HEK293 (cell line): ENCODE measurements around the gene KDM4C.

ENCODE experiments used
- AEBP2 ChIP-seq: fragments of 450-650 bp; formaldehyde crosslinking; IDR thresholded peaks from 2 replicates; pipeline ENCODE4 v1.5.1; 2016; ENCODE audit warnings: missing biosample characterization, missing genetic modification characterization, borderline replicate concordance
- HOXC10 ChIP-seq: sonication (generic); formaldehyde crosslinking; IDR thresholded peaks from 2 replicates; pipeline ENCODE4 v1.8.1; 2023; ENCODE audit warnings: mild to moderate bottlenecking, missing genetic modification reagents
- INSM2 ChIP-seq: fragments of 450-650 bp; formaldehyde crosslinking; IDR thresholded peaks from 2 replicates; pipeline ENCODE4 v1.5.1; 2016; ENCODE audit warnings: missing biosample characterization, missing genetic modification characterization
- PATZ1 ChIP-seq: fragments of 450-650 bp; formaldehyde crosslinking; IDR thresholded peaks from 2 replicates; pipeline ENCODE4 v1.5.1; 2016; ENCODE audit warnings: missing biosample characterization, missing genetic modification characterization
- PRDM2 ChIP-seq: fragments of 450-650 bp; formaldehyde crosslinking; IDR thresholded peaks from 2 replicates; pipeline ENCODE4 v1.5.1; 2016; ENCODE audit warnings: missing biosample characterization, missing genetic modification characterization, borderline replicate concordance
- PRDM6 ChIP-seq: fragments of 450-650 bp; formaldehyde crosslinking; IDR thresholded peaks from 2 replicates; pipeline ENCODE4 v1.5.1; 2017; ENCODE audit warnings: missing biosample characterization, missing genetic modification characterization
- SP3 ChIP-seq: fragments of 450-650 bp; formaldehyde crosslinking; IDR thresholded peaks from 2 replicates; pipeline ENCODE4 v1.5.1; 2016; ENCODE audit warnings: missing biosample characterization, missing genetic modification characterization
- TCF7L2 ChIP-seq: IDR thresholded peaks from 2 replicates; pipeline ENCODE4 v1.6.1; 2011; ENCODE audit warnings: low read depth, mild to moderate bottlenecking, inconsistent platforms, low read length, moderate library complexity, borderline replicate concordance
- ZNF558 ChIP-seq: fragments of 450-650 bp; formaldehyde crosslinking; IDR thresholded peaks from 2 replicates; pipeline ENCODE4 v1.5.1; 2016; ENCODE audit warnings: missing biosample characterization, missing genetic modification characterization
- ZNF692 ChIP-seq: fragments of 450-650 bp; formaldehyde crosslinking; IDR thresholded peaks from 2 replicates; pipeline ENCODE4 v1.5.1; 2016; ENCODE audit warnings: missing biosample characterization, missing genetic modification characterization
- ZSCAN18 ChIP-seq: fragments of 450-650 bp; formaldehyde crosslinking; IDR thresholded peaks from 2 replicates; pipeline ENCODE4 v1.5.1; 2016; ENCODE audit warnings: missing biosample characterization, missing genetic modification characterization

The KDM4C gene

GRCh38 chr9:7094052-7094451 lies 336.3 kb downstream of the KDM4C start (continued):
- TF ChIP-seq PRDM2 (tag by site-specific recombination) (no peak), ZSCAN18 (tag by site-specific recombination) (no peak), TCF7L2 (no peak), PATZ1 (no peak), AEBP2 (tag by site-specific recombination) (no peak), PRDM6 (tag by site-specific recombination) (no peak), ZNF692 (no peak), ZNF558 (tag by site-specific recombination) (no peak), INSM2 (no peak), SP3 (no peak), HOXC10 (CRISPR knock-in tag) (no peak)
- TF ChIP-seq, all 188 proteins: peak for 0
